Gastroesophageal sphincter (tissue), 4 donors: ENCODE measurements around the gene CCDC88C. TPM values are rescaled to one million over a fixed set of nuclear protein-coding genes. Genes with fewer than 3 reads are reported as not detected.

Experiments used
- ATAC-seq: fragments of 150-250 bp; one replicate; pipeline ENCODE4 v1.9.1; 2016; ENCODE audit warnings: mild to moderate bottlenecking, moderate library complexity
- H3K27ac ChIP-seq, 4 donors: fragments of 200-600 bp; sonication (generic) in 3 of 4; 1 replicate in 3 of 4; 2 replicates in 1 of 4; pipeline ENCODE4 v1.5.1; 2016 to 2019
- H3K27me3 ChIP-seq: fragments of 200-600 bp; sonication (generic); one replicate; pipeline ENCODE4 v1.5.1; 2019
- H3K36me3 ChIP-seq, 2 donors: fragments of 200-600 bp; sonication (generic); one replicate each; pipeline ENCODE4 v1.5.1; 2019; ENCODE audit warnings: control low read depth in 1 of 2
- H3K4me1 ChIP-seq, 3 donors: fragments of 200-600 bp; sonication (generic); 1 replicate in 2 of 3; 2 replicates in 1 of 3; pipeline ENCODE4 v1.5.1; 2016 to 2019; ENCODE audit warnings: control low read depth in 2 of 3
- H3K4me3 ChIP-seq, 2 donors: fragments of 200-600 bp; sonication (generic); one replicate each; pipeline ENCODE4 v1.5.1; 2019; ENCODE audit warnings: mild to moderate bottlenecking in 1 of 2, moderate library complexity in 1 of 2
- H3K9me3 ChIP-seq, 3 donors: fragments of 200-600 bp; sonication (generic); one replicate each; pipeline ENCODE4 v1.5.1; 2017 to 2019; ENCODE audit warnings: control low read depth in 2 of 3
- EP300 ChIP-seq: sonication (generic); formaldehyde crosslinking; IDR thresholded peaks from one replicate; pipeline ENCODE4 v1.6.1; 2017; ENCODE audit warnings: antibody characterized with exemption, mild to moderate bottlenecking
- POLR2A ChIP-seq, 2 donors: fragments of 450-650 bp; IDR thresholded peaks; one replicate each; pipeline ENCODE4 v1.6.1; 2017; ENCODE audit warnings: antibody characterized with exemption in 2 of 2, mild to moderate bottlenecking in 2 of 2, moderate library complexity in 1 of 2
- POLR2AphosphoS5 ChIP-seq: sonication (generic); formaldehyde crosslinking; IDR thresholded peaks from one replicate; pipeline ENCODE4 v1.6.1; 2017; ENCODE audit warnings: antibody characterized with exemption
- WGBS, 2 donors: methylation state at CpG; one replicate each; pipeline ENCODE4 v1.1.5; 2018; ENCODE audit warnings: low coverage in 1 of 2; 5-methylcytosine and 5-hydroxymethylcytosine counted together
- total RNA-seq, 4 donors: library from RNA; depleted of rRNA; stranded (reverse); fragments of >200 nt; gene quantifications; one replicate each; pipeline ENCODE4 v1.1.0, GENCODE V29; 2016
- TF ChIP-seq, protein P1 (sequence below), 4 experiments: fragments of 200-600 bp in 2 of 4; fragments of 450-650 bp in 2 of 4; sonication (generic) in 1 of 4; IDR thresholded peaks; one replicate each; pipeline ENCODE4 v1.5.1; 2017 to 2019; ENCODE audit warnings: antibody characterized with exemption in 4 of 4, mild to moderate bottlenecking in 2 of 4, moderate library complexity in 2 of 4

The CCDC88C gene
- total RNA-seq, 4 donors from 2014 or later: 2.0 to 10.1 (median 4.9) TPM

DNA sequence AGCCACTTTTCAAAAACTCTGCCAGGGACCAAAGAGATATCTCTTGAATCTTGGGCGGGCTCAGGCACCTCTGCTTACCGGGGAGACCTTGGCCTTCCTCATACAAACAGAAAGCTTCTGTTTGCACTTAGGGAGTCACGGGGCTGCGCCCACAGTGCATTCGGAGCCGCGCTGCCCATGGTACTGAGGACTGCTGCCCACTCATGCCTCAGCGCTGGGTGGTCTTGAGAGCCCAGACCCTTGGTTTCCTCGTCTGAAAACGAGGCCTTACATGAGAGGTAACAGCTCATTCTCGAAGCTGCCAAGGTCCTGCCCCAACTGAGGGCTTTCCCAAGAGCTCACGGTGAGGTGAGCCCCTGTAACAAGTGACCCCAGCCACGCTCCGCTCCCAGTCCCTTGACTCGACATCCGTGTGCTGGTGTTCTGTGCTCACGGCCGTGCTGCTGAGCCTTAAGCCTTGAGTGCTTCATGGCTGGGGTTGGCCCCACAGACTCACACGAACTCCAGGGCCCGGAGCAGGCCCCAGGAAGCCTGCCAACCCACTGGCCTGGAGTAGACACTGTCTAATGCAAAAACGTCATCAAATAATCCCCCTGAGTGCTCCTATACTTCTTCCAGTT lies 125.7 kb downstream of the CCDC88C start:
- no peak for TF ChIP-seq EP300
- TF ChIP-seq POLR2A (IDR thresholded peaks at IDR 0.05): no peak
- no peak for TF ChIP-seq POLR2AphosphoS5
- TF ChIP-seq, protein P1, sequence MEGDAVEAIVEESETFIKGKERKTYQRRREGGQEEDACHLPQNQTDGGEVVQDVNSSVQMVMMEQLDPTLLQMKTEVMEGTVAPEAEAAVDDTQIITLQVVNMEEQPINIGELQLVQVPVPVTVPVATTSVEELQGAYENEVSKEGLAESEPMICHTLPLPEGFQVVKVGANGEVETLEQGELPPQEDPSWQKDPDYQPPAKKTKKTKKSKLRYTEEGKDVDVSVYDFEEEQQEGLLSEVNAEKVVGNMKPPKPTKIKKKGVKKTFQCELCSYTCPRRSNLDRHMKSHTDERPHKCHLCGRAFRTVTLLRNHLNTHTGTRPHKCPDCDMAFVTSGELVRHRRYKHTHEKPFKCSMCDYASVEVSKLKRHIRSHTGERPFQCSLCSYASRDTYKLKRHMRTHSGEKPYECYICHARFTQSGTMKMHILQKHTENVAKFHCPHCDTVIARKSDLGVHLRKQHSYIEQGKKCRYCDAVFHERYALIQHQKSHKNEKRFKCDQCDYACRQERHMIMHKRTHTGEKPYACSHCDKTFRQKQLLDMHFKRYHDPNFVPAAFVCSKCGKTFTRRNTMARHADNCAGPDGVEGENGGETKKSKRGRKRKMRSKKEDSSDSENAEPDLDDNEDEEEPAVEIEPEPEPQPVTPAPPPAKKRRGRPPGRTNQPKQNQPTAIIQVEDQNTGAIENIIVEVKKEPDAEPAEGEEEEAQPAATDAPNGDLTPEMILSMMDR (IDR thresholded peaks at IDR 0.05): no peak

DNA sequence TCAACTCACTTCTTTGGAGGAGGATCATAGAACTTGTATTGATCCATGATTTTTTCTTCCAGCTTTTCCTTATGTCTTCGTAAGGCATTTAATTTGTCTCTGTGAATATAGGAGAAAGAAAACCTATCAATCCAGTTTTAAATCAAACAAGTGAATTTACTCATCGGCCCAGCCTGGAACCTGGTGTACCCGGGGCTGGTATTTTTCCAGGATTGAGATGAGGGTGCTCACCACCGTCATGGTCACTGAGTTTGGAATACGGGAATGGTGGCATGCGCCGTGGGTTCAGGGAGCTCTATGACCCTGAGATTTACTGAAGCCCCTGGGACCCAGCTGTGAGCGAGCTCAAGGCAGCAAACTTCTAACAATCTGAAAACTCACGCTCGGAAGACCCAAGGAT lies 126.6 kb downstream of the CCDC88C start:
- TF ChIP-seq POLR2AphosphoS5 (no peak), EP300 (no peak)
- WGBS, 2 donors: 84 to 95% methylated on average over 4 to 8 of the region's 10 CpGs
- Histone ChIP-seq H3K4me3 (no peak overlapping the region), H3K27ac (no peak overlapping the region), H3K36me3 (peaks cover 0 to 4% of the 10 kb centered on the region in 2 donors), H3K27me3 (no peaks in the 10 kb centered on the region), H3K9me3 (no peaks in the 10 kb centered on the region), H3K4me1 (no peaks in the 10 kb centered on the region)
- ATAC-seq: no peak

More for the DNA sequence above, 125.7 kb downstream of the CCDC88C start:
- WGBS, 2 donors: 100% methylated on average over 1 of the region's 21 CpGs; no CpG with 5 or more reads in 1 of the 2 donors
- Histone ChIP-seq H3K36me3 (peaks cover 0 to 9% of the 10 kb centered on the region in 2 donors), H3K9me3 (no peaks in the 10 kb centered on the region), H3K27ac (no peak overlapping the region), H3K4me1 (no peaks in the 10 kb centered on the region), H3K4me3 (no peak overlapping the region), H3K27me3 (no peaks in the 10 kb centered on the region)
- ATAC-seq: no peak

DNA sequence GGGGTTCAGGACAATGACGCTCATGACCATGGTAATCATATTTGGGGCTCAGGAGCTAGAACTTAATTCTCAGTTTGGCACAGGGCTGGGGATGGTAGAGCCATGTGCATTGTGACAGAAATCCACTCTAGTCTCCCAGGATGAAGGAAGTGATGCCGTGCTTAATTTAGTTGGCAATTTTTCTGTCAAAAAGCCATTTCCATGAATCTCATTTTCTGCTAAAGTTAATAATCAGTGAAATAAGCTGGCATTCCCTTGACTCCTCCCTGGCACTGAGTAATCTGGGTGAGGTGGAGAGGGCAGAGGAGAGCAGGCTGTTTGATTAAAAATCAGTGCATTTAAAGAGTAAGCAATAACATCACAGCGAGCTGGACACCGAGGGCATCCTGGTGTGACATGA lies 128.2 kb downstream of the CCDC88C start:
- Histone ChIP-seq H3K4me3 (no peak overlapping the region), H3K27ac (no peak overlapping the region), H3K4me1 (peaks cover 0 to 11% (median 0%) of the 10 kb centered on the region in 3 donors), H3K27me3 (no peaks in the 10 kb centered on the region), H3K36me3 (peaks cover 0 to 4% of the 10 kb centered on the region in 2 donors), H3K9me3 (no peaks in the 10 kb centered on the region)
- no peak for TF ChIP-seq POLR2A (IDR thresholded peaks at IDR 0.05)
- no peak for TF ChIP-seq POLR2AphosphoS5
- TF ChIP-seq, protein P1 (IDR thresholded peaks at IDR 0.05): no peak
- TF ChIP-seq EP300: no peak
- WGBS, 2 donors: 80 to 94% methylated on average over 2 to 3 of the region's 4 CpGs
- ATAC-seq: no peak

DNA sequence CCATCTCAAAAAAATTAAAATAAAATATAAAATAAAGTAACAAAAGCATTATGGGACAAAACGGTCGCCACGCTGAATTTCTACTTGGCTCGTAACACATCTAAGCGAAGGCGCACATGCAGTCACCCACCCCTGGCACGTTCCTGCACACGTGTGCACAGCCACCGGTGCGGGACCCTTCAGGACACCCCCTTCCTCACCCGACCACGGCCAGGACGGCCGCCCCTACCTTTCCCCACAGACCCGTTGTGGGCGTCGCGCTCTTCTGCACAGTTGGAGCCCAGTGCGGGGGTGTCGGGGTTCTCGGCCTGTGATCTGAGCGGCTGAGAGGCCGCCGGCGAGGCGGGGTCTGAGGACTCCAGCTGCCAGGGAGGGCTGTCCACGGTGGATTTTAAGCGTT lies 128.7 kb downstream of the CCDC88C start:
- H3K4me3 ChIP-seq: no peak overlapping the region
- H3K27me3 ChIP-seq: no peaks in the 10 kb centered on the region
- peaks cover 0 to 17% (median 0%) of the 10 kb centered on the region in 3 donors for H3K4me1 ChIP-seq
- H3K27ac ChIP-seq: no peak overlapping the region
- H3K9me3 ChIP-seq: no peaks in the 10 kb centered on the region
- ATAC-seq: no peak
- WGBS, 2 donors: 96 to 98% methylated on average over 9 to 17 of the region's 28 CpGs
- TF ChIP-seq POLR2A (IDR thresholded peaks at IDR 0.05): no peak
- no peak for TF ChIP-seq POLR2AphosphoS5
- TF ChIP-seq, protein P1 (IDR thresholded peaks at IDR 0.05): no peak
- TF ChIP-seq EP300: no peak
- H3K36me3 ChIP-seq: peaks cover 0 to 4% of the 10 kb centered on the region in 2 donors

DNA sequence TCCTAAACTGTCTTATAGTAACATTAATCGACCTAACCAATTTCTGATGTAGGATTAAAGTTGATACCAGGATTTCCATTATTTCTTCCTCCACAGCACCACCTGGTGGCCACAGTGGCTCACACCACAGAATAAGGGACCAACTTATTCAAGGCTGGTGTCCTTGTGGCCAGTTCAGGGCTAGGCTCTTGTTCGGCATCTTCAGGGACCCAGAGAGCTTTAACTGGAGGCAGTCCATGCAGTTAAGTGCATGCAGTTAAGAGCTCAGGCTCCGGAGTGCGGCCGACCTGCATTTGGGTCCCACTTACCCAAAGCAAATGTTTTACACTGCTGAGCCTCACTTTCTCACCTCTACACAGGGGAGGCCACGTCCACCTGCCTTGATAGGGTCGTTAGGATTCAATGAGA lies 131.1 kb downstream of the CCDC88C start:
- H3K4me3 ChIP-seq: no peak overlapping the region
- no peaks in the 10 kb centered on the region for H3K27me3 ChIP-seq
- ATAC-seq: peak; percentile 62
- H3K36me3 ChIP-seq: peaks cover 0 to 4% of the 10 kb centered on the region in 2 donors
- no peak overlapping the region for H3K27ac ChIP-seq
- WGBS, 2 donors: 0 to 10% methylated on average over 1 to 2 of the region's 7 CpGs
- no peaks in the 10 kb centered on the region for H3K9me3 ChIP-seq
- TF ChIP-seq EP300: no peak
- TF ChIP-seq, protein P1 (IDR thresholded peaks at IDR 0.05): peak in 3 of 4 experiments; percentile 86 to 94 (median 90)
- peaks cover 0 to 22% (median 0%) of the 10 kb centered on the region in 3 donors for H3K4me1 ChIP-seq
